HEK293 (cell line): ENCODE data around the gene IPCEF1.

Experiments used
- CTCF ChIP-seq: fragments of 450-650 bp; formaldehyde crosslinking; IDR thresholded peaks from 2 replicates; pipeline ENCODE4 v1.5.1; 2016; ENCODE audit warnings: missing biosample characterization, missing genetic modification characterization
- ZBTB8A ChIP-seq: fragments of 450-650 bp; formaldehyde crosslinking; IDR thresholded peaks from 2 replicates; pipeline ENCODE4 v1.5.1; 2016; ENCODE audit warnings: missing biosample characterization, missing genetic modification characterization
- ZNF639 ChIP-seq: fragments of 450-650 bp; formaldehyde crosslinking; IDR thresholded peaks from 2 replicates; pipeline ENCODE4 v1.5.1; 2016; ENCODE audit warnings: missing biosample characterization, missing genetic modification characterization
- ZNF692 ChIP-seq: fragments of 450-650 bp; formaldehyde crosslinking; IDR thresholded peaks from 2 replicates; pipeline ENCODE4 v1.5.1; 2016; ENCODE audit warnings: missing biosample characterization, missing genetic modification characterization

- TF ChIP-seq CTCF (tag by site-specific recombination) (no peak), ZNF639 (tag by site-specific recombination) (no peak), ZBTB8A (no peak), ZNF692 (no peak)
Measured at GRCh38 chr6:154314084-154314483, 42.5 kb downstream of the IPCEF1 start.
